BE2C (cell line): ENCODE results near the gene FGF23.
"Not testable (repeated sequence)": the region's sequence is repeated elsewhere in the genome, so short reads cannot be mapped to it uniquely, and the experiment has no call there.

Experiments used
- DNase-seq: peaks from one replicate; pipeline ENCODE4 v3.0.0-alpha.2; 2020
- H3K27me3 ChIP-seq: fragments of 250-450 bp; sonication (Bioruptor Pico); 2 replicates; pipeline ENCODE4 v1.5.1; 2020; ENCODE audit warnings: mild to moderate bottlenecking
- H3K36me3 ChIP-seq: fragments of 250-450 bp; sonication (Bioruptor Pico); 2 replicates; pipeline ENCODE4 v1.5.1; 2020; ENCODE audit warnings: mild to moderate bottlenecking
- H3K4me1 ChIP-seq: fragments of 250-450 bp; sonication (Bioruptor Pico); 2 replicates; pipeline ENCODE4 v1.5.1; 2020
- H3K4me3 ChIP-seq: 2 replicates; pipeline ENCODE4 v1.5.1; 2011; ENCODE audit warnings: low read depth, low read length
- H3K9me3 ChIP-seq: fragments of 250-450 bp; sonication (Bioruptor Pico); 2 replicates; pipeline ENCODE4 v1.5.1; 2020
- CTCF ChIP-seq: IDR thresholded peaks from 2 replicates; pipeline ENCODE4 v1.5.1; 2012; ENCODE audit warnings: mild to moderate bottlenecking, low read depth, low read length

Gene FGF23

GRCh38 chr12:4407136-4407535 lies 27.6 kb upstream of the FGF23 start:
- Histone ChIP-seq H3K9me3 (no peaks in the 10 kb centered on the region), H3K36me3 (no peaks in the 10 kb centered on the region)

GRCh38 chr12:4404877-4405637 lies 25.5 kb upstream of the FGF23 start:
- H3K9me3 ChIP-seq, H3K4me1 ChIP-seq, H3K4me3 ChIP-seq, DNase-seq, H3K36me3 ChIP-seq: not testable (repeated sequence)
- H3K27me3 ChIP-seq: peaks cover 19% of the 10 kb centered on the region

More at GRCh38 chr12:4407136-4407535, 27.6 kb upstream of the FGF23 start:
- Histone ChIP-seq H3K4me3 (no peak overlapping the region), H3K4me1 (no peaks in the 10 kb centered on the region), H3K27me3 (peaks cover 17% of the 10 kb centered on the region)
- no peak for TF ChIP-seq CTCF
- no peak for DNase-seq

GRCh38 chr12:4402996-4403395 lies 23.5 kb upstream of the FGF23 start:
- DNase-seq: no peak
- no peaks in the 10 kb centered on the region for H3K9me3 ChIP-seq
- no peak overlapping the region for H3K4me3 ChIP-seq
- TF ChIP-seq CTCF: no peak
- no peaks in the 10 kb centered on the region for H3K36me3 ChIP-seq
- no peaks in the 10 kb centered on the region for H3K4me1 ChIP-seq
- peaks cover 21% of the 10 kb centered on the region for H3K27me3 ChIP-seq

- Histone ChIP-seq H3K4me3 (no peak overlapping the region), H3K9me3 (no peaks in the 10 kb centered on the region), H3K36me3 (no peaks in the 10 kb centered on the region), H3K4me1 (no peaks in the 10 kb centered on the region), H3K27me3 (peaks cover 18% of the 10 kb centered on the region)
- no peak for DNase-seq
- TF ChIP-seq CTCF: no peak
These were observed 21.6 kb upstream of the FGF23 start for GRCh38 chr12:4401117-4401516.

DNA sequence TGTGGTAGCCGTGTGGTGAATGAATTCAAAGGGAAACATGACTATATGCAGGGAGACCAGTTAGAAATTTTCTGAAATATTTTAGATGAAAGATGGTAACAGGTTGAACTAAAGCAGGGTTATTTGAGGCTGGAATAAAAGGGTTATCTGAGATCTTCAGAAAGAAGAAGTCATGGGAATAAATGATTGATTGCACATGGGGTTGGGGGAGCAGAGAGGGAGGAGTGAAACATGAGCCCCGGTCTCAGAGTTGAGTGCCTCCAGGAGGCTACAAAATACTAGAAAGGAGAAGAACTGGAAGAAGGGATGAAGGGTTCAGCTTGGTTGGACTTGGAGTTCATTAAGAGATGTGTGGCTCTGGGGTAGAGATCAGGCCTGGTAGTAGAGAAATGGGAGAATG lies 16.3 kb upstream of the FGF23 start:
- Histone ChIP-seq H3K4me3 (no peak overlapping the region), H3K4me1 (no peaks in the 10 kb centered on the region), H3K9me3 (no peaks in the 10 kb centered on the region; the same call in 1 of the 2 replicates), H3K36me3 (no peaks in the 10 kb centered on the region), H3K27me3 (peaks cover 41% of the 10 kb centered on the region)
- TF ChIP-seq CTCF: no peak
- no peak for DNase-seq

- no peak for DNase-seq
- no peaks in the 10 kb centered on the region for H3K36me3 ChIP-seq
- H3K4me1 ChIP-seq: no peaks in the 10 kb centered on the region
- no peaks in the 10 kb centered on the region; the same call in 1 of the 2 replicates for H3K9me3 ChIP-seq
- no peak for TF ChIP-seq CTCF
- H3K27me3 ChIP-seq: peaks cover 29% of the 10 kb centered on the region
- no peak overlapping the region for H3K4me3 ChIP-seq
These were observed 13.7 kb upstream of the FGF23 start for GRCh38 chr12:4393211-4393610.
